ENCODE measurements around the gene CHD6. TPM values are rescaled to one million over a fixed set of nuclear protein-coding genes. Genes with fewer than 3 reads are reported as not detected.

Gene CHD6
- total and polyA plus RNA-seq, 11 donors = 6.5 to 52.8 (median 38.9) TPM

DNA sequence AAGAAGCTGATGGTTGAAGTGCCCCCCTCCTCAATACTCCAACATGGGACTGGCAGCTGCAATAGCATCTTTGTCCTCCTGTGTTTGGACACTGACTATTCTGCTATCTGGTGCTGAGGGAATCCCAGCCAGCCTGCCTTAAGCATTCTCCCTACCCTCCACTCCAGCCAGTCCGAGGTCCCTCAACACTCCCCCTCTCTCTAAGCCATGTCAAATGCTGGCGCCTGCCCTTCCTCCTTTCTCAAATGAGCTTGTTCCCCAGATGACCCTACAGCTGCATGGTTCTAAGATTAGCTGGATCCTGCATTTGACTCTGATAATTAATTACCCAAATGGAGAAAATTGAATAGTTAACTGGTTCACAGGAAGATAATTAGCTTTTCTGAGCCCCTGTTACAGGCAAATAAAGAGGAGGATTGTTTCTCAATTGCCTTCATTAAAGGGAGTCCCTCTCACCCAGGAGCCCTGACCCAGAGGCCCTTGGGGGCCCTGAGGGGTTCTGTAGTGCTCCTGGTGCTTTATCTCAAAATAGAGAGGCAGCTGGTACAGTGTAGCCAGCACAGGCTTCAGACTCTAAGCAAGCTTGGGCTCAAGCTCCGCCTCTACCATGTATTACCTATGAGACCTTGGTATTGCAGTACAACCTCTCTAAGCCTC lies 37.9 kb upstream of the CHD6 start:
- no peak overlapping the region for H3K4me3 ChIP-seq
- ATAC-seq (no peak), DNase-seq (no peak)
- H3K27ac ChIP-seq = no peak overlapping the region
- no peak for TF ChIP-seq POLR2A (IDR thresholded peaks at IDR 0.05)
- TF ChIP-seq, protein P1, sequence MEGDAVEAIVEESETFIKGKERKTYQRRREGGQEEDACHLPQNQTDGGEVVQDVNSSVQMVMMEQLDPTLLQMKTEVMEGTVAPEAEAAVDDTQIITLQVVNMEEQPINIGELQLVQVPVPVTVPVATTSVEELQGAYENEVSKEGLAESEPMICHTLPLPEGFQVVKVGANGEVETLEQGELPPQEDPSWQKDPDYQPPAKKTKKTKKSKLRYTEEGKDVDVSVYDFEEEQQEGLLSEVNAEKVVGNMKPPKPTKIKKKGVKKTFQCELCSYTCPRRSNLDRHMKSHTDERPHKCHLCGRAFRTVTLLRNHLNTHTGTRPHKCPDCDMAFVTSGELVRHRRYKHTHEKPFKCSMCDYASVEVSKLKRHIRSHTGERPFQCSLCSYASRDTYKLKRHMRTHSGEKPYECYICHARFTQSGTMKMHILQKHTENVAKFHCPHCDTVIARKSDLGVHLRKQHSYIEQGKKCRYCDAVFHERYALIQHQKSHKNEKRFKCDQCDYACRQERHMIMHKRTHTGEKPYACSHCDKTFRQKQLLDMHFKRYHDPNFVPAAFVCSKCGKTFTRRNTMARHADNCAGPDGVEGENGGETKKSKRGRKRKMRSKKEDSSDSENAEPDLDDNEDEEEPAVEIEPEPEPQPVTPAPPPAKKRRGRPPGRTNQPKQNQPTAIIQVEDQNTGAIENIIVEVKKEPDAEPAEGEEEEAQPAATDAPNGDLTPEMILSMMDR (IDR thresholded peaks at IDR 0.05) = no peak
- H3K4me1 ChIP-seq = no peaks in the 10 kb centered on the region
- H3K27me3 ChIP-seq = peaks cover 0 to 5% (median 0%) of the 10 kb centered on the region in 9 donors
- H3K9me3 ChIP-seq = no peaks in the 10 kb centered on the region
- H3K36me3 ChIP-seq = no peaks in the 10 kb centered on the region
- 58 to 71% (median 66%) methylated on average over 3 of the region's 3 CpGs for WGBS, 4 donors
- intact Hi-C loops (cut with DNase I) = no loop called here

DNA sequence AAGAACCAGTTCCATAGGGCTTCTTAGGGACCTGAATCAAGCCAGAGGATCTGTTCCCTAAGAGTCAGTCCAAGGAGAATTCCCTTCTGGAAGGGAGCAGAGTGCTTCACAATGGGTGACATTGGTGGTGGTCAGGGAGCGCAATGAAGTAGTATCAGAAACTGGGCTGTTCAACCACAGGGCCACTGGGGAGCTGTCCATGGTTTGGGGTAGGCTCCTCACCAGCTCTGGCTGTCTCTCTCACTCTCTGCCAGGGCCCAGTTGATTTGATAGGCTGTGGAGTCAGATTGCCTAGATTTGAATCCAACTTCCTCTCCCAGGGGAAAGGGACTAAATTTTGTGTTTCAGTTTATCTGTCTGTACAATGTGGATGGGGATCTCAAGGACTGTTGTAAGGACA lies 36.7 kb upstream of the CHD6 start:
- WGBS, 4 donors = 40 to 75% (median 54%) methylated on average over 1 of the region's 1 CpG

DNA sequence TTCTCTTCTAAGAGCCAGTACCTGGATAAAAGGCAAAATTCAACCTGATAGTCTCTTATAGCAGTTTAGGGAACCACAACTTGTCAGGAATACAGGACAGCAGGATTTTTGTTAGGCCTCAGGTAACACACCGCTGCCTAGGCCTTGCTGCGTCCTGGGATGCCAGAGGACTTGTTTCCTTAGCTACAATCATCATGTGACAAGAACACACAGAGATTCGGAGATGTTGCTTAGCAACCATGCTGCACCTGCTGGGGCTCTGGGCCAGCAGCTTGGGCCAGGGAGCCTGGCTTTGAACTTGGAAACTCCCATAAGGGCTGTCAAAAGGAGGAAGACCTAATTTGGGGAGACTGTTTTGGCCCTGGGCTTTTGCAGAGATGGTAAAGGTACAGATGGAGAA lies 36.1 kb upstream of the CHD6 start:
- TF ChIP-seq POLR2A (IDR thresholded peaks at IDR 0.05) = no peak
- TF ChIP-seq, protein P1 (IDR thresholded peaks at IDR 0.05) = no peak
- Histone ChIP-seq H3K4me3 (no peak overlapping the region), H3K27ac (no peak overlapping the region), H3K36me3 (no peaks in the 10 kb centered on the region), H3K4me1 (no peaks in the 10 kb centered on the region), H3K27me3 (no peaks in the 10 kb centered on the region), H3K9me3 (no peaks in the 10 kb centered on the region)
- ATAC-seq (no peak), DNase-seq (no peak)
- WGBS, 4 donors = 67 to 80% (median 75%) methylated on average over 3 of the region's 3 CpGs
- intact Hi-C loops (cut with DNase I) = no loop called here

More for the DNA sequence above, 36.7 kb upstream of the CHD6 start:
- intact Hi-C loops (cut with DNase I) = no loop called here
- ATAC-seq = peak in 2 of 4 donors; percentile 41 to 45
- Histone ChIP-seq H3K4me3 (no peak overlapping the region), H3K27me3 (no peaks in the 10 kb centered on the region), H3K4me1 (no peaks in the 10 kb centered on the region), H3K27ac (no peak overlapping the region), H3K36me3 (no peaks in the 10 kb centered on the region), H3K9me3 (no peaks in the 10 kb centered on the region)
- no peak for DNase-seq
- TF ChIP-seq, protein P1 (IDR thresholded peaks at IDR 0.05) = no peak

DNA sequence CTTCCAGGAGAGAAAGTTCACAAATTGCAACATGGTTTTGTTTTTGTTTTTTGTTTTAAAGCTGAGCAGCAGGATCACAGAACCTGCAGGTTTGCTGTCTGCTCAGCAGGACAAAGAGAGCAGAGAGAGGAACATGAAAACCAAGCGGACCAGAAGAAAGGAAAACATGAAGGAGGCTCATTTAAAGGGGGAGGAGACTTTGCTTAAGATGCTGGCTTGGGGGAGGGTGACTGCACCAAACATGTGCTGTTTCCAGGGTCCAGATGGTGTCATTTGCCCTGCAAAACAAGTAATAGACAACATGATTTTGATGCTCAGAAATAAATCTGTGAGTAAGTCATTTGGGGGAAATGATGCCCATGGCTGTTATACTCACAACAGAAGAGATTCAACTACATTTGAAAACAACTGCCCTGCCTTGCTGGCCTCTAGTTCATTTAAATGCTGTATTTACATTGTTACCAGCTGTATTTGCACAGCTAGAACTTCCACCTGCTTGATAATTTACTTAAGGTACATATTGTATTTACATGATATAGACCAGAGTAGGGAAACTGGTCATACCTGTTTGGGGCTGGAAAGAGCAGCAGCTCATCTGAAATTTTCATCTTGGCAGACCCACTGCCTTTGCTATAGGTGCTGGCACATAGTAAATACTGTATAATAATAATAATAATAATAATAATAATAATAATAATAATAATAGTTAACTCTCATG lies 32.2 kb upstream of the CHD6 start:
- DNase-seq (no peak), ATAC-seq (no peak)
- Histone ChIP-seq H3K4me1 (no peaks in the 10 kb centered on the region), H3K27me3 (no peaks in the 10 kb centered on the region), H3K9me3 (no peaks in the 10 kb centered on the region), H3K27ac (no peak overlapping the region), H3K4me3 (no peak overlapping the region), H3K36me3 (no peaks in the 10 kb centered on the region)
- intact Hi-C loops (cut with DNase I) = no loop called here
- WGBS, 4 donors = 38 to 51% (median 45%) methylated on average over 1 of the region's 1 CpG
- TF ChIP-seq, protein P1 (IDR thresholded peaks at IDR 0.05) = no peak
- no peak for TF ChIP-seq POLR2A (IDR thresholded peaks at IDR 0.05)

Measured in heart left ventricle (tissue), 16 donors.